GM10266 (cell line): Measurements from ENCODE around the gene METTL5.

Experiments
- DNase-seq: peaks from one replicate; pipeline ENCODE4 v3.0.0; 2012; ENCODE audit errors: extremely low spot score
- TF ChIP-seq, protein P1 (sequence below): IDR thresholded peaks from 2 replicates; pipeline ENCODE4 v1.5.1; 2012; ENCODE audit warnings: mild to moderate bottlenecking, low read depth; ENCODE audit not compliant: control insufficient read depth, insufficient read depth; ENCODE audit errors: missing control alignments

The METTL5 gene

DNA sequence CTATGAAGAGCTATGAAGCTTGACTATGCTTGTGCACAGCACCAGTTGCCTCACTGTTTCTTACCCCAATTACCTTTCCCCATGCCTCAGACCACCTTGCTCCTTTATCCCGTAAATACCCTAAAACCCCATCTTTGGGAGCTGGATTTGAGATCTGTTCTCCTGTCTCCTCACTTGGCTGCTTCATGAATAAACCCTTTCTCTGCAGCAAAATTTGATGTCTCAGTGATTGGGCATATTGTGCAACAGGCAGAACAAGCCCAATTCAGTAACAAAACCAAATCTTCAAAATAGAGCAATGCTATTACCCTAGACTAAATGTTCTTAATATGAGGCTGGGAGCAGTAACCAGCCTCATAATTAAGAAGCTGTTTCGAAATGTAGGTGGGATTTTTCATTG, 29.5 kb downstream of the METTL5 start:
- TF ChIP-seq, protein P1, sequence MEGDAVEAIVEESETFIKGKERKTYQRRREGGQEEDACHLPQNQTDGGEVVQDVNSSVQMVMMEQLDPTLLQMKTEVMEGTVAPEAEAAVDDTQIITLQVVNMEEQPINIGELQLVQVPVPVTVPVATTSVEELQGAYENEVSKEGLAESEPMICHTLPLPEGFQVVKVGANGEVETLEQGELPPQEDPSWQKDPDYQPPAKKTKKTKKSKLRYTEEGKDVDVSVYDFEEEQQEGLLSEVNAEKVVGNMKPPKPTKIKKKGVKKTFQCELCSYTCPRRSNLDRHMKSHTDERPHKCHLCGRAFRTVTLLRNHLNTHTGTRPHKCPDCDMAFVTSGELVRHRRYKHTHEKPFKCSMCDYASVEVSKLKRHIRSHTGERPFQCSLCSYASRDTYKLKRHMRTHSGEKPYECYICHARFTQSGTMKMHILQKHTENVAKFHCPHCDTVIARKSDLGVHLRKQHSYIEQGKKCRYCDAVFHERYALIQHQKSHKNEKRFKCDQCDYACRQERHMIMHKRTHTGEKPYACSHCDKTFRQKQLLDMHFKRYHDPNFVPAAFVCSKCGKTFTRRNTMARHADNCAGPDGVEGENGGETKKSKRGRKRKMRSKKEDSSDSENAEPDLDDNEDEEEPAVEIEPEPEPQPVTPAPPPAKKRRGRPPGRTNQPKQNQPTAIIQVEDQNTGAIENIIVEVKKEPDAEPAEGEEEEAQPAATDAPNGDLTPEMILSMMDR = no peak
- no peak for DNase-seq

DNA sequence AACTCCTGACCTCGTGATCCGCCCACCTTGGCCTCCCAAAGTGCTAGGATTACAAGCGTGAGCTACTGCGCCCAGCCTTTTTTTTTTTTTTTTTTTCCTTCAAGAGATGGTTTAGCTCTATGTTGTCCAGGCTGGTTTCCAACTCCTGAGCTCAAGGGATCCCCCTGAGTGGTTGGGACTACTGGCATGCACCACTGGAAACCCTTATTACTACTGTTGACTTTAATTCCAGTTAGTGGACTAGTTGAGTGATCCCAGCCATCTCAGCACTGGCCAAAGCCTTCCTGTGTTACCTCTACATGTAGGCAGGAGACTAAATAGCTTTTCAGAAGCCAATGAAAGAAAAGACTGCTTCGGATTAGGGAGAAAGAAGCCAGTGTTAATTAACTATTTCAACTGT, 34.1 kb downstream of the METTL5 start:
- TF ChIP-seq, protein P1 = no peak
- DNase-seq = no peak

DNA sequence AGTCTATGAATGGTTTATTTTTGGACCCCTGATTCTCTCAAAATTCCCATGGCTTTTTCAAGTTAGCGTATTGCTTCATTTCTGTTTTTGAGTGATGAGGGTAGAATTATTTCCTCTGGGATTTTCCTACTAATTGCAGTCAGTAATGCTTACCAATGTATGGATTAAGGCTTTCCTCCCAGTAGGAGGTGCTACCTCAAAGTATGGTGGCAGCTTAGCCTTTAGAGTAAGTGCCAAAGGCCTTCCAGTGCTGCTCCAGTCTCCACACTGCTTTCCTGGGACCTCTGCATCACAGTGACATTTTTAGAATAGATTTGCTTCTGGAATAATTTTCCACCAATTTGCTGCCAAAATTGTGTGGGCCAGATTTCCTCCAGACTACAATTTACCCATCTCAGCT, 42.2 kb downstream of the METTL5 start:
- DNase-seq = no peak
- TF ChIP-seq, protein P1 = no peak

DNA sequence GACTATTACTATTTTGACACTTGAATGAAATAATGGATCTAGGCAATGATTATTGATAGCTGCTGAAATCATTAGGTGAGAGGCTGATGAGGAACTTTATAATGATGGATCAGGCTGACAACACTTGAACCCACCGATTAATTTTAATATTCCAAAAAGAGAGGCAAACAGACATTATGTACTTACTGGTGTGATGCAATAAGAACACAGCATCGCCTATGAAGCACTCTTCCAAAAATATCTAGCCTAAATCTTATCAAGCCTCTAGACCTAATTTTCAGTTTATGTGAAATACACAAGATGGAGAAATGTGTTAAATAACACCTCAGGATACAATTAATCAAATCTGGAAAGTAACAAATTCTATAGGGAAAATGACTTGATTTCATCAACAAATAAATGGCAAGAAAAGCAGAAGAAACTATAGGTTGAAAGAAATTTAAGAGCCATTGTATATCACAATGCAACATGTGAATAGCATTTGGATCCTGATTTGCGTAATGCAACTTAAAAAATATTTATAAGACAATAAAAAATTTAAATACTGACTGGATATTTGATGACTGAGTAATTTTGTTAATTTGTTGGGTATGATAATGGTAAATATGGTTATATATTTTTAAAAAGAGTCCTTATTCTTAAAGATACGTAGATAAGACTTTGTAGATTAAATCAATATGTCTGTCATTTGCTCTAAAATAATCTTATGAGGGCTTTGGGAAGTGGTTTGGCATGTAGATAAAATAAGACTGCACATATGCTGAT, 43.3 kb downstream of the METTL5 start:
- TF ChIP-seq, protein P1 = no peak
- DNase-seq = no peak

DNA sequence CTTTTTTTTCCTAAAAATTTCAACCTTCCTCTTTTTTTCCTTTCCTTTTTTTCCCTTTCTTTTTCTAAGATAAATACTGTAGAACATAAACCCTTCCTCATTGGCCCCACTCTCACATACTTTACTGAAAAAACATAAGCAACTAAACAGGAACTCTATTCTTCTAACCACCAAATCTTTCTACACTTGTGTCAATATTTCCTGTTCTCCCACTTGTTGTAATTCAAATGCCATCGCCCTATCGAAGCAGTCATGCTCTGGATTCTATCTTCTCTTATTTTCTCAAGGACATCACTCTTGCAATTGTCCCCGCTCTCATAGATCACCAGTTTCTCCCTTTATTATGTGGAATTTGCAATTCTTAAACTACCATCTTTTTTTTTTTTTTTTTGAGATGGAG, 46.3 kb downstream of the METTL5 start:
- no peak for DNase-seq
- TF ChIP-seq, protein P1 = no peak

DNA sequence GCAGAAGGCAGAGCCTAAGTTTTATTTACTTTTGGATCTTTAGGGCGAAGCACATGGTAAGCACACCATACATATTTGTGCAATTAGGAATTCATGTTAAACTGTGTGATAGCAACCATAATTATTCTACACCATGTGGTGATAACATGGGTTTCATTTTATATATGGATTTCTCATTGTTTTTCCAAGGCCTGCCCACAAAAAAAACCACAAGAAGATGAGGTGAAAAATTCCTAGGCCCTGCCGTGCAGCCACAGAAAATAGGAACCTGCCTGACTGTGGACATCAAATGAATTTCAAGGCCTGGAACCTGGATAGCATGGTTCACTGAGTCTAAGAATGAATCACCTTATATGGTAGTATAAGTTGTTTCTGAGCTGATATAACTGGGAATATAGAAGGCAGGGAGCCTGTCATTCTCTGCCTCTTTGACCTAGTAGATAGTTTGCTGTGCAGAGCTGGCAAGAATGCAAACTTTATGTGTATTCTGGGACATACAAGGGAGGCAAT, 48.4 kb downstream of the METTL5 start:
- TF ChIP-seq, protein P1 = no peak
- no peak for DNase-seq

DNA sequence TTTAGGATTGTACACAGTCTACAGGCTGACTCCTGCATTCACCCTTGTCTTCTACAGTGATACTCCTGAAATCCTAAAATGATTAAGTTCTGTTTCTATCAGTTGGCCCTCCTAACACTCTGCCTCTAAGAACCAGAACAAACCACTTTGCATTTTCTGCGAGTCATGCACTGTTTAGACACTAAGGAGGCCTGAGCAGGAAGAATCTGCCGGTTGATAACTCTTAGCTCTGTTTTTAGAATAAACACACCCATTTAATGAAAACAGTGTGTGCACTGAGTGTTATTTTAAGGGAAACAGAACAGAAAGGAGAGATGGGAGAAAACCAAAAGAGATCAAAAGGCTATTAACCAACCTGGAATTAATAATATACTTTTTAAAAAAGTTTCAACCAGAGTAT, 48.9 kb downstream of the METTL5 start:
- TF ChIP-seq, protein P1 = no peak
- DNase-seq = no peak
